ENCODE results near the gene RFESD. TPM values are rescaled to one million over a fixed set of nuclear protein-coding genes. Genes with fewer than 3 reads are reported as not detected.
A peak's percentile ranks its signal among the peaks of the same experiment; 100 is the strongest.

Gene RFESD
- total RNA-seq, 4 donors from 2014 or later: 0.11 to 3.6 (median 1.0) TPM

DNA sequence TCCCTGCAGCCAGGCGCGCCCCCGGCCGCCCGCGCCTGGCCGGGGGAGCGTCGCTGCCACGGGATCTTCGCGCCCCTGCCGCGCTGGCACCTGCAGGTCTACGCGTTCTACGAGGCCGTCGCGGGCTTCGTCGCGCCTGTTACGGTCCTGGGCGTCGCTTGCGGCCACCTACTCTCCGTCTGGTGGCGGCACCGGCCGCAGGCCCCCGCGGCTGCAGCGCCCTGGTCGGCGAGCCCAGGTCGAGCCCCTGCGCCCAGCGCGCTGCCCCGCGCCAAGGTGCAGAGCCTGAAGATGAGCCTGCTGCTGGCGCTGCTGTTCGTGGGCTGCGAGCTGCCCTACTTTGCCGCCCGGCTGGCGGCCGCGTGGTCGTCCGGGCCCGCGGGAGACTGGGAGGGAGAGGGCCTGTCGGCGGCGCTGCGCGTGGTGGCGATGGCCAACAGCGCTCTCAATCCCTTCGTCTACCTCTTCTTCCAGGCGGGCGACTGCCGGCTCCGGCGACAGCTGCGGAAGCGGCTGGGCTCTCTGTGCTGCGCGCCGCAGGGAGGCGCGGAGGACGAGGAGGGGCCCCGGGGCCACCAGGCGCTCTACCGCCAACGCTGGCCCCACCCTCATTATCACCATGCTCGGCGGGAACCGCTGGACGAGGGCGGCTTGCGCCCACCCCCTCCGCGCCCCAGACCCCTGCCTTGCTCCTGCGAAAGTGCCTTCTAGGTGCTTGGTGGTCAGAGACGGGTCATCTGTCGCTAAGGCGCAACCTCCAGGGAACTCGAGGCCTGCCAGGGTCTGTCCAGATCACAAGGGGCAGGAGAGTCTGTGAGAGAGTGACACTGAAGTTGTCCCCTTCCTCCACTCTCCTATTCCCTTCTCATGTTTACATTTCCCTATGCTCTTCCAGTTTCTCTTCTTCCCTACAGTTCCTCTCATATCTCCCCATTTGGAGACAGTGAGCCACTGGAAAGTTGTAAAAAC, 25.4 kb upstream of the RFESD start:
- H3K36me3 ChIP-seq: no peaks in the 10 kb centered on the region
- peak in 1 of 4 donors; percentile 28 for TF ChIP-seq POLR2A (IDR thresholded peaks at IDR 0.05)
- TF ChIP-seq, protein P1, sequence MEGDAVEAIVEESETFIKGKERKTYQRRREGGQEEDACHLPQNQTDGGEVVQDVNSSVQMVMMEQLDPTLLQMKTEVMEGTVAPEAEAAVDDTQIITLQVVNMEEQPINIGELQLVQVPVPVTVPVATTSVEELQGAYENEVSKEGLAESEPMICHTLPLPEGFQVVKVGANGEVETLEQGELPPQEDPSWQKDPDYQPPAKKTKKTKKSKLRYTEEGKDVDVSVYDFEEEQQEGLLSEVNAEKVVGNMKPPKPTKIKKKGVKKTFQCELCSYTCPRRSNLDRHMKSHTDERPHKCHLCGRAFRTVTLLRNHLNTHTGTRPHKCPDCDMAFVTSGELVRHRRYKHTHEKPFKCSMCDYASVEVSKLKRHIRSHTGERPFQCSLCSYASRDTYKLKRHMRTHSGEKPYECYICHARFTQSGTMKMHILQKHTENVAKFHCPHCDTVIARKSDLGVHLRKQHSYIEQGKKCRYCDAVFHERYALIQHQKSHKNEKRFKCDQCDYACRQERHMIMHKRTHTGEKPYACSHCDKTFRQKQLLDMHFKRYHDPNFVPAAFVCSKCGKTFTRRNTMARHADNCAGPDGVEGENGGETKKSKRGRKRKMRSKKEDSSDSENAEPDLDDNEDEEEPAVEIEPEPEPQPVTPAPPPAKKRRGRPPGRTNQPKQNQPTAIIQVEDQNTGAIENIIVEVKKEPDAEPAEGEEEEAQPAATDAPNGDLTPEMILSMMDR (IDR thresholded peaks at IDR 0.05): no peak
- no peak for DNase-seq

DNA sequence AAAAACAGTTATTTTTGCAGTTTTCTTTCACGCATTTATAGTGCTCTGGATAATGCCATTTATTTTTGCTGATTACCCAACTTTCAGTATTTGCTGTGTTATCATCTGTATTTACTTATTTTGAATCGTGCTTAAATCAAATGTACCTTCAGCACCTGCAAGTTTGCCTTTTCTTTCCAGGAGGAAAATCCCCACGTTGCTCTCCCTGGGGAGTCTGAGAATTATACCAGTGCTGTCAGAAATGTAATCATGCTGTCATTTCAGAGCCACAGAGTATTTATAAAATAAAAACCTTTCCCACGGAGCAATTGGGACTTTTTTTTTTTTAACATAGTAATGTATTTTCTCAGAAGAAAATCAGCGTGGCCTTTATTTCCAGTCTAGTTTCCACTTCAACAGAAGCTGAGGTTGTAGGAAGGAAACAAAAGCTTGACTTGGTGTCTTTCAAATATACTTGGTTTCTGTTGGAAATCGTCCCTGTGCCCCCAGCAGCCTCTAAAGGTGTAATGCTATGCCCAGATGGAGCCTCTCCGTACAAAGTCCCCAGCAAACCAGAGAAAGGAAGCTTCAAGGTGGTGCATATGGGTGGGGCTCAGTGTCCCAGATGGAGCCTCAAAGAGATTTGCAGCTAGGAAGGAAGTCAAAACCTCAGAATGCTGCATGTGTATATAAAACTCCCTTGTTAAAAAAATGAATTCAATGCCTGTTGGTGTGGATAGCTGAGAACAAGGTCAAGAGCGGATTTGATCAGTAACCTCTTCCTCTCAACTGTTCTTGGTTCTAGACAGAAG, 24.5 kb upstream of the RFESD start:
- Histone ChIP-seq H3K9me3 (no peaks in the 10 kb centered on the region), H3K4me3 (peak overlapping the region in 2 of 4 donors; percentile 60 to 79), H3K27ac (no peak overlapping the region), H3K4me1 (peaks cover 11 to 31% (median 19%) of the 10 kb centered on the region in 3 donors), H3K36me3 (no peaks in the 10 kb centered on the region), H3K27me3 (peaks cover 0 to 31% (median 0%) of the 10 kb centered on the region in 4 donors)
- DNase-seq: no peak
- intact Hi-C loops (cut with DNase I): no loop called here
- WGBS, 2 donors: 57 to 64% methylated on average over 8 of the region's 8 CpGs
- TF ChIP-seq, protein P1 (IDR thresholded peaks at IDR 0.05): no peak
- no peak for TF ChIP-seq POLR2A (IDR thresholded peaks at IDR 0.05)

More for the DNA sequence above, 25.4 kb upstream of the RFESD start:
- WGBS, 2 donors: 0 to 21% methylated on average over 1 to 11 of the region's 92 CpGs
- peak overlapping the region; percentile 47 to 79 (median 58) for H3K4me3 ChIP-seq
- intact Hi-C loops (cut with DNase I): no loop called here
- peaks cover 0 to 31% (median 0%) of the 10 kb centered on the region in 4 donors for H3K27me3 ChIP-seq
- peaks cover 11 to 31% (median 19%) of the 10 kb centered on the region in 3 donors for H3K4me1 ChIP-seq
- peak overlapping the region; percentile 16 to 46 (median 42) for H3K27ac ChIP-seq
- no peaks in the 10 kb centered on the region for H3K9me3 ChIP-seq

DNA sequence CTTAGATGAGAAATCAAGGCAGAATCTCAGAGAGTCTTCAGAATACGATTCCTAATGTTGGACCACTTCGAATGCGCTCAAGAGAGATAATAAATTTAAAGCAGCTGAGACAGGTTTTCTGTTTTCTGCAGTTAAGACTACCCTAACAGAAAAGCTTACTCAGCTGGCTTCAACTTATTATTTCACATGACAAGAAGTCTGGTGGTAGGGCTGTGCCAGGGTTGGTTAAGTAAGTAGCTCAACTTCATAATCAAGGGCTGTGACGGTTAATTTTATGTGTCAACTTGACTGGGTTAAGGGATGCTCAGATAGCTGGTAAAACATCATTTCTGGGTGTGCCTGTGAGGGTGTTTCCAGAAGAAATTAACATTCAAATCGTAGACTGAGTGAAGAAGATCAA, 22.9 kb upstream of the RFESD start:
- intact Hi-C loops (cut with DNase I): no loop called here
- DNase-seq: no peak
- TF ChIP-seq POLR2A (IDR thresholded peaks at IDR 0.05): no peak
- TF ChIP-seq, protein P1 (IDR thresholded peaks at IDR 0.05): no peak
- no peaks in the 10 kb centered on the region for H3K36me3 ChIP-seq
- no peaks in the 10 kb centered on the region for H3K9me3 ChIP-seq
- 96 to 97% methylated on average over 5 of the region's 5 CpGs for WGBS, 2 donors
- H3K4me1 ChIP-seq: peaks cover 11 to 31% (median 19%) of the 10 kb centered on the region in 3 donors
- no peak overlapping the region for H3K27ac ChIP-seq
- peaks cover 0 to 29% (median 0%) of the 10 kb centered on the region in 4 donors for H3K27me3 ChIP-seq
- H3K4me3 ChIP-seq: no peak overlapping the region

DNA sequence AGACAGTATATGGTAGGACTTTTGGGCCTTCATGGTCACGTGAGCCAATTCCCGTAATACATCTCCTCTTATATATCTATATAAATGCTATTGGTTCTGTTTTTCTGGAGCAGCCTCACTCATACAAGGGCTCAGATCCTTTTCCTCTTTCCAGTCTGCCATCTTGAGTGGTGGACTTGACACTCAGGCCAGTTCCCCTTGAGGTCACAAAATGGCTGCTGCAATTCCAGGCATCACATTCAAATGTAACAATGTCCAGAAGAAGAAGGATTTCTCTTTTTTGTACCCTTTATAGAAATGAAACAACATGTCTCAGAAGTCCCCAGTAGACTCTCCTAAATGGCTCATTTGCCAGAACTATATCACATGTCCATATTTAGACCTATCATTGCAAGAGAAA, 22.2 kb upstream of the RFESD start:
- H3K4me1 ChIP-seq: peaks cover 10 to 28% (median 19%) of the 10 kb centered on the region in 3 donors
- intact Hi-C loops (cut with DNase I): no loop called here
- H3K9me3 ChIP-seq: no peaks in the 10 kb centered on the region
- no peak overlapping the region for H3K27ac ChIP-seq
- H3K36me3 ChIP-seq: no peaks in the 10 kb centered on the region
- peaks cover 0 to 22% (median 0%) of the 10 kb centered on the region in 4 donors for H3K27me3 ChIP-seq
- WGBS, 2 donors: 95 to 98% methylated on average over 2 of the region's 2 CpGs
- DNase-seq: no peak
- TF ChIP-seq, protein P1 (IDR thresholded peaks at IDR 0.05): no peak
- TF ChIP-seq POLR2A (IDR thresholded peaks at IDR 0.05): no peak
- H3K4me3 ChIP-seq: no peak overlapping the region
